Measurements from ENCODE around the gene DNAJC12. TPM values are rescaled to one million over a fixed set of nuclear protein-coding genes. Genes with fewer than 3 reads are reported as not detected.

The DNAJC12 gene
- total RNA-seq = under 1 TPM in 2 of 4 donors, not detected in 2; 0.51 to 0.98 TPM

DNA sequence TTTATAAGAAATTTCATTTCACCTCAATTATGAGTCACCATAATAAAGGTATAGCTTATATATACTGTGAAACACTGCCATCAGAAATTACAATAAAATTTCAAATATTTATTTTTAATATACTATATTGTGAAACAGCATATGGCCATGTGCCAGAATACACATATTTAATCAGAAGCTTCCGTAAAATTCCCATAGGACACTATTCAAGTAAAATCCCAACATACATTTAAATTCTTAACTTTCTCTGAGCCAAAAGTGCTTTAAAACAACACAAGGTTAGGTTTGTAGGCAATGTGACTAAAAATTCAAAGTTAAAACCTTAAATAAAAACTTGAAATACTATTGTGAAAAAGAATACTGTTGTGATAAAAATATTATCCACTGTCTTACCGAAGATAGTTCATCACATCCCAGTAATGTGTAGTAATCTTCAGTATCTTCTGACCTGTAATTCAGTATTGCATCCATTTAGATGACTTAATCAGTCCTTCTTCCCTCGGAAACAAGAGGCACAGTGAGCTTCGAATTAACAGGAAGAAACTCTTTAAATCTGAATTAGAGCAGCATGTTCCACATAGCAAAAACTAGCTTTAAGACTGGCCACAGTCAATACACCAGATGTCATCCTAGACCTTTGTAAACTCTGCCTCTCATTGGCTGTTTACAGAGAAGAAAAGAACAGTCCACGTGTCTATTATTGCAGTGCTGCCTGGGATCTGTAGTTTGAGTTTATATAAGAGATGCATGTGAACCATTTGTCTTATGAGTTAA is at the start of gene DNAJC12:
TSS of gene DNAJC12 (minus strand) at position 648 of the 774 bp plus-strand sequence. CDS start at position 471, 177 bp downstream.
- TF ChIP-seq CTCF (IDR thresholded peaks at IDR 0.05; ENCODE audit: low read depth) = no peak

- TF ChIP-seq CTCF (IDR thresholded peaks at IDR 0.05; ENCODE audit: low read depth) = no peak
These were observed 47.1 kb upstream of the DNAJC12 start for GRCh38 chr10:67884842-67885670.

DNA sequence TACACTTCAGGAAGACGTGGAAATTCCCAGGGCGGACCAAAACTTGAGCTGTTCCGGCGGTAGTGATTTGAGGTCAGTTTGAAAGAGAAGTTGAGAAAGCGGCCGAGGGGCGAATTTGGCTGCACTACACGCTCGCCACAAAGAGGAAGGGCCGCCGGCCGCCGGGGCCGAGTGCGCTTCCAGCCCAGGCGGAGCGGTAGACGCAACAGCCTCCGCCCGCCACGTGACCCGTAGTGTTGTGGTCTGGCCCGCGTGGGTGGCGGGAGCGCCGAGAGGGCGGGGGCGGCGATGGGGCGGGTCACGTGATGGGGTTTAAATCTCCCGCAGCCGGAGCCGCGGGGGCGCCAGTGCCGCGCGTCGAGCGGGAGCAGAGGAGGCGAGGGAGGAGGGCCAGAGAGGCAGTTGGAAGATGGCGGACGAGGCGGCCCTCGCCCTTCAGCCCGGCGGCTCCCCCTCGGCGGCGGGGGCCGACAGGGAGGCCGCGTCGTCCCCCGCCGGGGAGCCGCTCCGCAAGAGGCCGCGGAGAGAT is 46.4 kb upstream of the DNAJC12 start, which contains the start of gene SIRT1:
TSS of gene SIRT1 (plus strand) at position 344 of the 529 bp plus-strand sequence. CDS start at position 410, 66 bp downstream.
- no peak for TF ChIP-seq CTCF (IDR thresholded peaks at IDR 0.05; ENCODE audit: low read depth)

GRCh38 chr10:67883710-67884312 is 45.8 kb upstream of the DNAJC12 start:
- TF ChIP-seq CTCF (IDR thresholded peaks at IDR 0.05; ENCODE audit: low read depth) = no peak

DNA sequence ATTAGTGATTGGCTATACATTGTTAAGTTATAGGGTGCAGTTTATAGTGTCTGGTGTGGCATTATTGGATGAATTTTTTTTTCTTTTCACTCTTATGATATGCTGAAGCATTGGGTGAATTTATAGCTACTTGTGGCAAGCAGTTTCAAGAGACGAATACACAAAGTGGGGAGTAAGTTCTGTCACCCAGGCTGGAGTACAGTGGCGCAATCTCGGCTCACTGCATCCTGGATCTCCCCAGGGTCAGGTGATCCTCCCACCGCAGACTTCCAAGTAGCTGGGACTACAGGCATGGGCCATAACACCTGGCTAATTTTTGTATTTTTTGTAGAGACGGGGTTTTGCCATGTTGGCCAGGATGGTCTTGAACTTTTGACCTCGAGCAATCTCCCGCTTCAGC is 40.1 kb upstream of the DNAJC12 start:
- TF ChIP-seq CTCF (IDR thresholded peaks at IDR 0.05; ENCODE audit: low read depth) = no peak

DNA sequence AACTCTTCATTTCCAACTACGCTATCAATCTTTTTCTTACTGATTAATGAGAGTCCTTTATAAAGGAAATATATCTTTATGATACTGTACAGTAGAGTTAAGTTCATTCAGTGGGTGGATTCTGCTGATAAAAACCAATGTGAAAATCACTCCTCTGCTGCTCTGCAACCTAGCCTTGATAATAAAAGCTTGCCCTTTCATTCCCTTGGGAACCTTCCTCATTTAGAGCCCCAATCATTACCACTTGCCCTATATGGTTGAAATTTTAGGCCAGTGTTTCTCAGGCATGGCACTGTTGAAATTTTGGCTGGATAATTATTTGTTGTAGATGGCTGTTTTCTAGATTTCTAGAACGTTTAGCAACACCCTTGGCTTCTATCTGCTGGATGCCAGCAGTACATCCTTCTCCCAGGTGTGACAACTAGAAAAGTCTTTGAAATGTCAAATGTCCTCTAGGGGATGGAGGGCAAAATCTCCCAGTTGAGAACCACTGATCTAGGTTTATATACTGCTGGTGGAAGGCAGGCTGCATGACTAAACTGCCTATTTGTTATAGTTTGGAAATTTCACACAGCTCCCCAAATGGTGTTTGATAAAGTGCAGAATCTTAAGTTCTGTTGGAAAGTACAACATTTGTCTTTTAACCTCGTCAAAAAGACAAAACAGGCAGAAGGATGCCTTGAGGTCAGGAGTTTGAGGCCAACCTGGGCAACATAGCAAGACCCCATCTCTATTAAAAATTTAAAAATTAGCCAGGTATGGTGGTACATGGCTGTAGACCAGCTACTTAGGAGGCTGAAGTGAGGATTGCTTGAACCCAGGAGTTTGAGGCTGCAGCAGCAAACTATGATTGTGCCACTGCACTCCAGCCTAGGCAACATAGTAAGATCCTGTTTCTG is 37.6 kb upstream of the DNAJC12 start:
- TF ChIP-seq CTCF (IDR thresholded peaks at IDR 0.05; ENCODE audit: low read depth) = no peak

Data from subcutaneous adipose tissue (tissue), 4 donors.